ENCODE measurements around the gene GRIA1.

The GRIA1 gene

DNA sequence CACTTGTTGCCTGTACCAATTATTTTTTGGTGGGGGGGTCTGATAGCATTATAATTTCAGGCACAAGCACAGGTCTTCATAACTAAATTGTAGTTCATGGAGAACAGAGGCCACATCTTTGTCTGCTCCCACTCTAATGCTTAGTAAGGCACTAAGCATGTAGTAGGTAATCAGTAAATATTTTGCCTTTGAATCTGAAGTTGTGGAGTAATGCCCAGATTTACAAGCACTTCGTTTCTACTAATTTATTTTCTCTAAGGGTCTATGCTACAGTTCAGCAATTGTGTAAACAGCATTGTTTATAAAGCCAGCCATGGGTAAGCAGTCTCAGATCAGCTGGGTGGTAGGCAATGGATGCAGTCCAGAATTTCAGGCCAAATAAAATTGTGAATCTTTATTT is 78.6 kb downstream of the GRIA1 start:
- Histone ChIP-seq H3K4me1 (ENCODE audit: control insufficient read depth, insufficient read depth, low read length) (peaks cover 21% of the 10 kb centered on the region), H3K27ac (ENCODE audit: insufficient read depth, low read depth, low read length, poor library complexity, severe bottlenecking) (no peak overlapping the region), H3K9me3 (ENCODE audit: control insufficient read depth, low read length) (no peaks in the 10 kb centered on the region), H3K36me3 (ENCODE audit: control insufficient read depth, insufficient read depth, low read length) (no peaks in the 10 kb centered on the region), H3K27me3 (ENCODE audit: control insufficient read depth, insufficient read depth, low read length, poor library complexity, severe bottlenecking) (no peaks in the 10 kb centered on the region), H3K4me3 (ENCODE audit: insufficient read depth, low read depth, low read length) (no peak overlapping the region)
- WGBS, 2 experiments: 57 to 89% methylated on average over 1 of the region's 1 CpG

DNA sequence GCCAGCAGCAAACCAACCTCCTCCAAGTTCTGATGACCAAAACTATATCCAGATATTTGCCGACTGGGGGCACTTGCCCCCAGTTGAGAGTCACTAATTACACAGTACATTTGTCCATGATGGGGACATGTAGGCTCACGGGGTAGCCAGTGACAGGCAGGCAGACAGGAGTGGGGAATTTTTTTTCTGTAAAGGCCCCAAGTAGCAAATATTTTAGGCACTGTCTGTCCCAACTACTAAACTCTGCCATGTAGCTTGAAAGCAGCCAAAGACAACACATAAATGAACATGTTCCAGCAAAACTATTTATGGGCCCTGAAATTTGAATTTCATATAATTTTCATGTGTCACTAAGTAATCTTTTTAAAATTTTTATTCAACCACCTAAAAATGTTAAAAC is 80.7 kb downstream of the GRIA1 start:
- Histone ChIP-seq H3K27me3 (ENCODE audit: control insufficient read depth, insufficient read depth, low read length, poor library complexity, severe bottlenecking) (no peaks in the 10 kb centered on the region), H3K9me3 (ENCODE audit: control insufficient read depth, low read length) (no peaks in the 10 kb centered on the region), H3K4me1 (ENCODE audit: control insufficient read depth, insufficient read depth, low read length) (peaks cover 21% of the 10 kb centered on the region), H3K36me3 (ENCODE audit: control insufficient read depth, insufficient read depth, low read length) (no peaks in the 10 kb centered on the region), H3K4me3 (ENCODE audit: insufficient read depth, low read depth, low read length) (no peak overlapping the region), H3K27ac (ENCODE audit: insufficient read depth, low read depth, low read length, poor library complexity, severe bottlenecking) (no peak overlapping the region)
- WGBS, 2 experiments: 87 to 97% methylated on average over 2 of the region's 2 CpGs

DNA sequence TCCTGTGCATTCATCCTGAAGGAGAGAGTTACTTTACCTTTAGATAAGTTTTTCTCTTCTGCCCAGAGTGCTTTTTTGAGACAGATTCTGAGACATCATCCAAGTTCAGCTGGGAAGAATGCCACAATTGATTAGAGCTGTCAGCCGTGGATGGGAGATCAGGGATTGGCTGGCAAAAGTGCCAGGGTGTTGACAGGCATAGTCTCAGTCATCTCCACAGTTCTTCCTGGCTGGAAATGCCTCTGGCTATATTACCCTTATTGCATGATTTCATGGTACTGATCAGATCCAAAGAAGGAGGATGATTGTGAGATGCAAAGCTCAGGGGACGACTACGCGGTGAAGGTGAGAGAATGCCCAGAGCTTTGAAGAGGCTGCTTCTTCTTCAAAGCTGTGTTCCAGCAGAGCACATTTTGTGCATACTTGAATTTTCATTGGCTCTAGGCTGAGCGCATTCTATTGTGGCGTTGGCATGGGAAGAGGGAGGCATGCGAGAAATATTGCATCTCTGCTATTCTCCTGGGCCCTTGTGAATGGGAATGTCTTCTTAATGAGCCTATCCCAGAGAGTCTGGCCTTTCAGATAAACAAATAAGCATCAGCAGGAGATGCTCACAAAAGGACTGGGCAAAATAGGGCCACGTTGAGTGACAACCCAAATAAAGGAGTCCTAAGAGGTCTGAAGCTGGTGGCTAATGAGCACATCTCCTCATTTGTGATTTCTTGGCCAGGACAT is 82.1 kb downstream of the GRIA1 start:
- Histone ChIP-seq H3K27ac (ENCODE audit: insufficient read depth, low read depth, low read length, poor library complexity, severe bottlenecking) (peak overlapping the region; percentile 78), H3K36me3 (ENCODE audit: control insufficient read depth, insufficient read depth, low read length) (no peaks in the 10 kb centered on the region)
- WGBS, 2 experiments: 43 to 57% methylated on average over 8 of the region's 8 CpGs

DNA sequence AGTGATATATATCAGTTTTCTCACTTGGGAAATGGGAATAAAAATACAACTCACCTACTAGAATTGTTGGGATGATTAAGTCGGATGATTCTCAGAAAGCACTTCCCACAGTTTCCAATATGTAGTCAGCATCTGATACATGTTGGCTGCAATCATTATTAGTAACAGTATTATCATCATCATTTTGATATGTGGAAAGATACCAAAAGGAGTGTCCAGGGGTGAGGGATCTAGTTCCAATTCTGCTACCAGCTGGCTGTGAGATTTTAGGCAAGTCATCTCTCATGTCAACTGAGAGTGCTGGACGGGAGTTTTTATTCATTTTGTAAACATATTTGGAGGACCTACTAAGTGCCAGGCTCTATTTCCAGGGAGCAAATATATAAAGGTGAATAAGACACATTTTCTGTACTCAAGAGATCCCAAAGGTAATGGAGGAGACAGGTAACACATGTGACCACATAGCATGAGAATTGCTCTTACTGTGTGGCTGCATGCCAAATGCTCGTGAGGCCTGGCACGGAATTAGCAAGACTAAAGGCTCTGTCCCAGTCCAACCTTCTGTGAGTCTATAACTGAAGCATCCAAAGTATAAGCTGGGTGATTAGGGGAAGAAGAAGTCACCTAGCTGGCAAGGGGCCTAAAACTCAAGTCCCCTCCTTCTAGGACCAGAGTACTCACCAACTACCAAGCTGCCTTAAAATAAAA is 83.0 kb downstream of the GRIA1 start:
- peak overlapping the region; percentile 47 for H3K27ac ChIP-seq (ENCODE audit: insufficient read depth, low read depth, low read length, poor library complexity, severe bottlenecking)

More for the DNA sequence above, 82.1 kb downstream of the GRIA1 start:
- no peaks in the 10 kb centered on the region for H3K9me3 ChIP-seq (ENCODE audit: control insufficient read depth, low read length)
- no peak overlapping the region for H3K4me3 ChIP-seq (ENCODE audit: insufficient read depth, low read depth, low read length)
- H3K27me3 ChIP-seq (ENCODE audit: control insufficient read depth, insufficient read depth, low read length, poor library complexity, severe bottlenecking): no peaks in the 10 kb centered on the region
- peaks cover 21% of the 10 kb centered on the region for H3K4me1 ChIP-seq (ENCODE audit: control insufficient read depth, insufficient read depth, low read length)

DNA sequence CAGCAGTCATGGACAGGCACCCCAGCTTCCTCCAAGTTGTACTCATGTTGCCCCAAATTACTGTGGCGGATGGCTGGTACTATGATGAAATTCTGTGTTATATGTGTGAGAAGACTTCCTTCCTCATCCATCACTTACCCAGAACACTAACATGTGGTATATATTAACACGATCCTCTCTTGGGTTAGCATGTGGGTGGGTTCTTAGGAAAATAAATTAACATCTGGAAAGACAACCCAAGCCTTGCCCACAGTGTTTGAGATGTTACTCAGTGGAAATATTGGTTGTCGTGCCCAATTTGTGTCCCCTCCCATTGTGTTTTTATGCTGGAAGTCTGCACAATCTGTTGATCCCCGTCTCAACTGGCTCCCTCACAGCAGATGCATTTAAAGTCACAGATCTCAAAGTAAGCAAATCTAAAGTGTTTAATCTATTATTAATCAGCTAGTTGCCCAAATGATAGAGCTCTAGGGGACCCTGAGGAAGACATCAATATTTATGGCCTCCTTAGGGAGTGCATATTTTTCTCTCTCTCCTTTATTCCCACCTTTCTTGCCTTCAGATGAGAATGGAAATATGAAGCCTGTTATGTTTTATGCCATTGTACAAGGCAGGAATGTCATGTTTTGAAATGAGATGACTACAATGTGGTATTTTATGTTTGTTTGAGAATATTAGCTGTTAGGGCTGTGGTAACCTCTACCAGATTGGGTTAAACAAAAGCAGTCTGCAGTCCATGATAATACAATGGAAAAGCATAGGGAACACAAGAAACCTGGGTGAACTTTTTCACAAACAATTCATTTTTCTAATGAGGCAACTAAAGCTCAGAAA is 93.9 kb downstream of the GRIA1 start:
- WGBS, 2 experiments: 93 to 100% methylated on average over 2 to 3 of the region's 4 CpGs
- no peak overlapping the region for H3K4me3 ChIP-seq (ENCODE audit: insufficient read depth, low read depth, low read length)
- peaks cover 15% of the 10 kb centered on the region for H3K4me1 ChIP-seq (ENCODE audit: control insufficient read depth, insufficient read depth, low read length)
- H3K27me3 ChIP-seq (ENCODE audit: control insufficient read depth, insufficient read depth, low read length, poor library complexity, severe bottlenecking): no peaks in the 10 kb centered on the region
- H3K27ac ChIP-seq (ENCODE audit: insufficient read depth, low read depth, low read length, poor library complexity, severe bottlenecking): no peak overlapping the region
- no peaks in the 10 kb centered on the region for H3K9me3 ChIP-seq (ENCODE audit: control insufficient read depth, low read length)
- H3K36me3 ChIP-seq (ENCODE audit: control insufficient read depth, insufficient read depth, low read length): no peaks in the 10 kb centered on the region

More for the DNA sequence above, 83.0 kb downstream of the GRIA1 start:
- Histone ChIP-seq H3K4me3 (ENCODE audit: insufficient read depth, low read depth, low read length) (no peak overlapping the region), H3K4me1 (ENCODE audit: control insufficient read depth, insufficient read depth, low read length) (peaks cover 21% of the 10 kb centered on the region), H3K36me3 (ENCODE audit: control insufficient read depth, insufficient read depth, low read length) (no peaks in the 10 kb centered on the region), H3K27me3 (ENCODE audit: control insufficient read depth, insufficient read depth, low read length, poor library complexity, severe bottlenecking) (no peaks in the 10 kb centered on the region), H3K9me3 (ENCODE audit: control insufficient read depth, low read length) (no peaks in the 10 kb centered on the region)
- 90% methylated on average over 3 to 4 of the region's 4 CpGs for WGBS, 2 experiments

DNA sequence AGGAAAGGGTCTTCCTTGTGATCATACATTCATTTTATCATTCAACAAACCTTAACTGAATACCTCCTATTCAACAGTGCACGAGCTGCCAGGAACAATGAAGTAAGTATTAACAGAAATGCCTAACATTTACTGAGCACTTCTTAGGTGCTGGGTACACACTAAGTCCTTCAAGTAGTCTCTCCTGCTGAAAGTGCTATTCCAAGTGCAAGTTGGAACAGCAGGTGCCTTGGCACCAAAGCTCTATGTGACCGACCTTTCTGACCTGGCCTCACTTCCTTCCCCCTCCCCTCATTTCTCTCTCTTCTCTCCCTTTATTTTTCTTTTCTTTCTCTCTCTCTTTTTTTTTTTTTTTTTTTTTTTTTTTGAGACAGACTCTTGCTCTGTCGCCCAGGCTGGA is 94.5 kb downstream of the GRIA1 start:
- Histone ChIP-seq H3K9me3 (ENCODE audit: control insufficient read depth, low read length) (no peaks in the 10 kb centered on the region), H3K27ac (ENCODE audit: insufficient read depth, low read depth, low read length, poor library complexity, severe bottlenecking) (no peak overlapping the region), H3K36me3 (ENCODE audit: control insufficient read depth, insufficient read depth, low read length) (no peaks in the 10 kb centered on the region), H3K27me3 (ENCODE audit: control insufficient read depth, insufficient read depth, low read length, poor library complexity, severe bottlenecking) (no peaks in the 10 kb centered on the region), H3K4me3 (ENCODE audit: insufficient read depth, low read depth, low read length) (no peak overlapping the region), H3K4me1 (ENCODE audit: control insufficient read depth, insufficient read depth, low read length) (peaks cover 15% of the 10 kb centered on the region)
- WGBS, 2 experiments: 86 to 92% methylated on average over 3 of the region's 3 CpGs

DNA sequence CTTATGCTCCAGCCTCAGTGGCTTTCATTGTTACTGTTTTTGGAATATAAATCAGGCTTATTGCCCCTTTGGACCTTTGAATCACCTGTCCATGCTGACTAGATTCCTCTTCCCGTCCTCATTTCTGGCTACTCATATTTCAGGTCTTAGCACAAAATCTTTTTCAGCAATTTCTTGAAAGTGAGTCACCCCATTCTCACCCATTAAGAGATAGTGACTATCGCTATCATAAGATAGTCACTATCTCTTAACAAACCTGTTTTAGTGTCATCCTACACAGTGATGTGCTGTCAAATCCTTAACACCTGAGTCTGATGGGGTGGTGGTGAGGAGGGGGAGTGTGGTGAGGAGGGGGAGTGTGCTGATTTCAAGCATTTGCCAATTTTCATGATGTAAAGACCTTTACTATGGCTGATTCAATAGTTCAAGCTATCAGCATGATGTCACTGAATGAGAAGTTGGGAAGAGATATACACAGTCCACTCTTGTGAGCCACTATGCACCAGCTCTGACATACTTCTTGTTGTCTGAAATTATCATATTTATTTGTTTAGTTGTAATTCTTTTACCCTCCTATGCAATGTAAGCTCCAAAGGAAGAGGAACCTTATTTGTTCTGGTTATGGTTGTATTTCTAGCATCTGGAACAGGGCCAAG is 95.3 kb downstream of the GRIA1 start:
- peaks cover 9% of the 10 kb centered on the region for H3K4me1 ChIP-seq (ENCODE audit: control insufficient read depth, insufficient read depth, low read length)
- no peaks in the 10 kb centered on the region for H3K27me3 ChIP-seq (ENCODE audit: control insufficient read depth, insufficient read depth, low read length, poor library complexity, severe bottlenecking)
- 70 to 72% methylated on average over 2 of the region's 2 CpGs for WGBS, 2 experiments

DNA sequence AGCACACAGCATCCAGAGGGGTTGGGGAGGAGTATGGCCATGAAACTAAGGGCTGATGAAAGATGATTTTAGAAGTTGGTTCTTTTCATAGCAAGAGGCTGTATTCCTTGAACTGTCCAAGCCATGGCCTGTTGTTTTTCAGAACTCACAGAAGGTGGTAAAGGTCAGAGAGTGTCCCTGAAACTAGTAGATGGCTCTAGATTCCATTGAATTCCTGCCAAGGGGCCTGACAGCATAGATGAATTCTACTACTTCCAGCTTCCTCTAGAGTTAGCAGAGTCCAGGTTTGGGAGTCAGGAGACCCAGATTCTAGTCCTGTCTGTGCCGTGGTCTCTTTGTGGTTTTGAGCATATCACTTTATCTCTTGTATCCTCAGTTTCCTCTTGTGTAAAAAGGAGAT is 101.6 kb downstream of the GRIA1 start:
- WGBS, 2 experiments: 86 to 90% methylated on average over 1 of the region's 1 CpG
- H3K9me3 ChIP-seq (ENCODE audit: control insufficient read depth, low read length): no peaks in the 10 kb centered on the region
- peaks cover 8% of the 10 kb centered on the region for H3K4me1 ChIP-seq (ENCODE audit: control insufficient read depth, insufficient read depth, low read length)
- H3K4me3 ChIP-seq (ENCODE audit: insufficient read depth, low read depth, low read length): no peak overlapping the region
- H3K27ac ChIP-seq (ENCODE audit: insufficient read depth, low read depth, low read length, poor library complexity, severe bottlenecking): no peak overlapping the region
- no peaks in the 10 kb centered on the region for H3K36me3 ChIP-seq (ENCODE audit: control insufficient read depth, insufficient read depth, low read length)
- H3K27me3 ChIP-seq (ENCODE audit: control insufficient read depth, insufficient read depth, low read length, poor library complexity, severe bottlenecking): no peaks in the 10 kb centered on the region

More for the DNA sequence above, 95.3 kb downstream of the GRIA1 start:
- H3K36me3 ChIP-seq (ENCODE audit: control insufficient read depth, insufficient read depth, low read length): no peaks in the 10 kb centered on the region
- H3K4me3 ChIP-seq (ENCODE audit: insufficient read depth, low read depth, low read length): no peak overlapping the region
- H3K9me3 ChIP-seq (ENCODE audit: control insufficient read depth, low read length): no peaks in the 10 kb centered on the region
- no peak overlapping the region for H3K27ac ChIP-seq (ENCODE audit: insufficient read depth, low read depth, low read length, poor library complexity, severe bottlenecking)

DNA sequence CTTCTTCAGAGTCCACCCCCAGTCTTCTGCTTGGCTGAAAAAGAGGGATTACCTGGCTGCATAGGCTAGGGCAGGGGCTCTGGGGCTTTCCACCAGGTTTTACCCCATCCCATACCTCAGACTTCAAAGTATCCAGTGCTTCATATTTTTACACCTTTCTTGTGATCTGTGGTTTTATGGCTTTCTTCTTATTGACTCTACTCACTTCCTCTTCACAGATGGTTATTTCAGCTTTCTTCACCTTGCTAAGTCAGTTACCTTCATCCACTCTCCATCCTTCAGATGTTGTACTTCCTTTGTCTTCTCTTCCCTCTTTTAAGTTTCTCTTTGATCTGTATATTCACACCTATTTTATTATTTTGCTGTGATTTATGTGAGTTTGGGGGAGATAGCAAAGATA is 104.3 kb downstream of the GRIA1 start:
- H3K27me3 ChIP-seq (ENCODE audit: control insufficient read depth, insufficient read depth, low read length, poor library complexity, severe bottlenecking): no peaks in the 10 kb centered on the region
- H3K4me1 ChIP-seq (ENCODE audit: control insufficient read depth, insufficient read depth, low read length): peaks cover 8% of the 10 kb centered on the region
- H3K27ac ChIP-seq (ENCODE audit: insufficient read depth, low read depth, low read length, poor library complexity, severe bottlenecking): no peak overlapping the region
- H3K9me3 ChIP-seq (ENCODE audit: control insufficient read depth, low read length): no peaks in the 10 kb centered on the region
- no peak overlapping the region for H3K4me3 ChIP-seq (ENCODE audit: insufficient read depth, low read depth, low read length)
- no peaks in the 10 kb centered on the region for H3K36me3 ChIP-seq (ENCODE audit: control insufficient read depth, insufficient read depth, low read length)

DNA sequence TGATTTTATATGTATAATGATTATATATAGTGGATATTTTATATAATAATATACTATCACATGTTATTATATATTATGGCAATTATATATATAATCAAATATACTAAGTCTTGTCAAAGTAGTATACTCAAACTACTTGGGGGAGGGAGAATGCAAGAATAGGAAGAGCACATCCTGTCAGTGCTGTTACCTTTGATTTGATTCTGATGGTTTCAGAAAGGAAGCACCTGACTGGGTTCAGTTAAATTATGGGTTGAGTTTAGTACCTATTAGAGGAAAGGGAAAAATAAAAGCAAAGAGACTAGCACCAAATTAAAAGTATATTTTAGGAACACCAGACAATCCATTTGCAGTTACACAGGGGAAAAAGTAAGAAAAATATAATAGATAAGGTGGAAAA is 107.6 kb downstream of the GRIA1 start:
- Histone ChIP-seq H3K9me3 (ENCODE audit: control insufficient read depth, low read length) (no peaks in the 10 kb centered on the region), H3K36me3 (ENCODE audit: control insufficient read depth, insufficient read depth, low read length) (no peaks in the 10 kb centered on the region), H3K4me1 (ENCODE audit: control insufficient read depth, insufficient read depth, low read length) (peaks cover 8% of the 10 kb centered on the region), H3K27ac (ENCODE audit: insufficient read depth, low read depth, low read length, poor library complexity, severe bottlenecking) (no peak overlapping the region), H3K4me3 (ENCODE audit: insufficient read depth, low read depth, low read length) (no peak overlapping the region), H3K27me3 (ENCODE audit: control insufficient read depth, insufficient read depth, low read length, poor library complexity, severe bottlenecking) (no peaks in the 10 kb centered on the region)

Measured in ectodermal cell (in vitro differentiated cells).